Epidermal melanocyte (primary cell): Measurements from ENCODE around the gene MFSD2A.
"Not testable (repeated sequence)": the region's sequence is repeated elsewhere in the genome, so short reads cannot be mapped to it uniquely, and the experiment has no call there.

Experiments used
- DNase-seq: peaks from one replicate; pipeline ENCODE4 v3.0.0; 2011; ENCODE audit warnings: low spot score; ENCODE audit not compliant: insufficient read length

Gene MFSD2A

GRCh38 chr1:39954870-39955546 is at the start of gene MFSD2A:
Gene MFSD2A (plus strand): TSS chr1:39955145. CDS start chr1:39955293, 148 bp downstream.
- DNase-seq = peak; percentile 83

- no peak for DNase-seq
These were observed 49.8 kb upstream of the MFSD2A start for GRCh38 chr1:39905172-39905571.

- no peak for DNase-seq
These were observed 47.2 kb upstream of the MFSD2A start for GRCh38 chr1:39907528-39908453.

- DNase-seq = no peak
These were observed 46.4 kb upstream of the MFSD2A start for GRCh38 chr1:39908534-39908933.

GRCh38 chr1:39910263-39910662 is 44.7 kb upstream of the MFSD2A start:
- DNase-seq = no peak

- DNase-seq = not testable (repeated sequence)
These were observed 41.8 kb upstream of the MFSD2A start for GRCh38 chr1:39913136-39913535.

- DNase-seq = no peak
These were observed 39.3 kb upstream of the MFSD2A start for GRCh38 chr1:39915499-39916129.

GRCh38 chr1:39917825-39918224 is 37.1 kb upstream of the MFSD2A start:
- no peak for DNase-seq

- DNase-seq = no peak
These were observed 35.4 kb upstream of the MFSD2A start for GRCh38 chr1:39919545-39919944.

GRCh38 chr1:39922251-39922688 is 32.7 kb upstream of the MFSD2A start:
- no peak for DNase-seq

- DNase-seq = no peak
These were observed 29.1 kb upstream of the MFSD2A start for GRCh38 chr1:39925721-39926342.

GRCh38 chr1:39926343-39926793 is 28.6 kb upstream of the MFSD2A start:
- no peak for DNase-seq

GRCh38 chr1:39926820-39927219 is 28.1 kb upstream of the MFSD2A start:
- DNase-seq = no peak

GRCh38 chr1:39927538-39927937 is 27.4 kb upstream of the MFSD2A start:
- no peak for DNase-seq

GRCh38 chr1:39928809-39929587 is 25.9 kb upstream of the MFSD2A start:
- no peak for DNase-seq

GRCh38 chr1:39933956-39934941 is 20.7 kb upstream of the MFSD2A start:
- peak; percentile 78 for DNase-seq

GRCh38 chr1:39936724-39937491 is 18.0 kb upstream of the MFSD2A start:
- no peak for DNase-seq

GRCh38 chr1:39938856-39939255 is 16.1 kb upstream of the MFSD2A start:
- DNase-seq = no peak

GRCh38 chr1:39940253-39940652 is 14.7 kb upstream of the MFSD2A start:
- DNase-seq = no peak
